Superior temporal gyrus (tissue), 1 donor: ENCODE data around the gene CCR4.
"Not testable (repeated sequence)": the region's sequence is repeated elsewhere in the genome, so short reads cannot be mapped to it uniquely, and the experiment has no call there.

Experiments used
- DNase-seq: peaks from one replicate; pipeline ENCODE4 v3.0.0-alpha.2; 2016; ENCODE audit errors: extremely low spot score

Gene CCR4

GRCh38 chr3:32983124-32983523 is 31.7 kb downstream of the CCR4 start:
- no peak for DNase-seq

GRCh38 chr3:32984918-32985317 is 33.5 kb downstream of the CCR4 start:
- DNase-seq, result not testable (repeated sequence)

GRCh38 chr3:32989171-32989570 is 37.7 kb downstream of the CCR4 start:
- no peak for DNase-seq

- DNase-seq, result no peak
Observed at GRCh38 chr3:32990116-32990515, 38.7 kb downstream of the CCR4 start.

- DNase-seq, result no peak
Observed at GRCh38 chr3:32991781-32992180, 40.3 kb downstream of the CCR4 start.

GRCh38 chr3:32992310-32992686 is 40.9 kb downstream of the CCR4 start:
- no peak for DNase-seq

GRCh38 chr3:32994045-32994444 is 42.6 kb downstream of the CCR4 start:
- DNase-seq, result no peak

GRCh38 chr3:32995098-32995497 is 43.7 kb downstream of the CCR4 start:
- no peak for DNase-seq

- no peak for DNase-seq
Observed at GRCh38 chr3:32996048-32996754, 44.8 kb downstream of the CCR4 start.

- no peak for DNase-seq
Observed at GRCh38 chr3:32996755-32997091, 45.3 kb downstream of the CCR4 start.

GRCh38 chr3:32998631-32999451 is 47.4 kb downstream of the CCR4 start:
- DNase-seq, result no peak

- no peak for DNase-seq
Observed at GRCh38 chr3:33000691-33001385, 49.4 kb downstream of the CCR4 start.

GRCh38 chr3:33001889-33002288 is 50.4 kb downstream of the CCR4 start:
- DNase-seq, result no peak

- no peak for DNase-seq
Observed at GRCh38 chr3:33003308-33003707, 51.9 kb downstream of the CCR4 start.

- no peak for DNase-seq
Observed at GRCh38 chr3:33004205-33004604, 52.8 kb downstream of the CCR4 start.

- no peak for DNase-seq
Observed at GRCh38 chr3:33004961-33005360, 53.5 kb downstream of the CCR4 start.
